Fibroblast of peridontal ligament (primary cell): ENCODE results near the gene FAT2.

ENCODE experiments used
- DNase-seq: peaks from one replicate; pipeline ENCODE4 v3.0.0-alpha.2; 2010; ENCODE audit errors: extremely low read depth

The FAT2 gene, protein sequence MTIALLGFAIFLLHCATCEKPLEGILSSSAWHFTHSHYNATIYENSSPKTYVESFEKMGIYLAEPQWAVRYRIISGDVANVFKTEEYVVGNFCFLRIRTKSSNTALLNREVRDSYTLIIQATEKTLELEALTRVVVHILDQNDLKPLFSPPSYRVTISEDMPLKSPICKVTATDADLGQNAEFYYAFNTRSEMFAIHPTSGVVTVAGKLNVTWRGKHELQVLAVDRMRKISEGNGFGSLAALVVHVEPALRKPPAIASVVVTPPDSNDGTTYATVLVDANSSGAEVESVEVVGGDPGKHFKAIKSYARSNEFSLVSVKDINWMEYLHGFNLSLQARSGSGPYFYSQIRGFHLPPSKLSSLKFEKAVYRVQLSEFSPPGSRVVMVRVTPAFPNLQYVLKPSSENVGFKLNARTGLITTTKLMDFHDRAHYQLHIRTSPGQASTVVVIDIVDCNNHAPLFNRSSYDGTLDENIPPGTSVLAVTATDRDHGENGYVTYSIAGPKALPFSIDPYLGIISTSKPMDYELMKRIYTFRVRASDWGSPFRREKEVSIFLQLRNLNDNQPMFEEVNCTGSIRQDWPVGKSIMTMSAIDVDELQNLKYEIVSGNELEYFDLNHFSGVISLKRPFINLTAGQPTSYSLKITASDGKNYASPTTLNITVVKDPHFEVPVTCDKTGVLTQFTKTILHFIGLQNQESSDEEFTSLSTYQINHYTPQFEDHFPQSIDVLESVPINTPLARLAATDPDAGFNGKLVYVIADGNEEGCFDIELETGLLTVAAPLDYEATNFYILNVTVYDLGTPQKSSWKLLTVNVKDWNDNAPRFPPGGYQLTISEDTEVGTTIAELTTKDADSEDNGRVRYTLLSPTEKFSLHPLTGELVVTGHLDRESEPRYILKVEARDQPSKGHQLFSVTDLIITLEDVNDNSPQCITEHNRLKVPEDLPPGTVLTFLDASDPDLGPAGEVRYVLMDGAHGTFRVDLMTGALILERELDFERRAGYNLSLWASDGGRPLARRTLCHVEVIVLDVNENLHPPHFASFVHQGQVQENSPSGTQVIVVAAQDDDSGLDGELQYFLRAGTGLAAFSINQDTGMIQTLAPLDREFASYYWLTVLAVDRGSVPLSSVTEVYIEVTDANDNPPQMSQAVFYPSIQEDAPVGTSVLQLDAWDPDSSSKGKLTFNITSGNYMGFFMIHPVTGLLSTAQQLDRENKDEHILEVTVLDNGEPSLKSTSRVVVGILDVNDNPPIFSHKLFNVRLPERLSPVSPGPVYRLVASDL (N-terminal part only)

DNA sequence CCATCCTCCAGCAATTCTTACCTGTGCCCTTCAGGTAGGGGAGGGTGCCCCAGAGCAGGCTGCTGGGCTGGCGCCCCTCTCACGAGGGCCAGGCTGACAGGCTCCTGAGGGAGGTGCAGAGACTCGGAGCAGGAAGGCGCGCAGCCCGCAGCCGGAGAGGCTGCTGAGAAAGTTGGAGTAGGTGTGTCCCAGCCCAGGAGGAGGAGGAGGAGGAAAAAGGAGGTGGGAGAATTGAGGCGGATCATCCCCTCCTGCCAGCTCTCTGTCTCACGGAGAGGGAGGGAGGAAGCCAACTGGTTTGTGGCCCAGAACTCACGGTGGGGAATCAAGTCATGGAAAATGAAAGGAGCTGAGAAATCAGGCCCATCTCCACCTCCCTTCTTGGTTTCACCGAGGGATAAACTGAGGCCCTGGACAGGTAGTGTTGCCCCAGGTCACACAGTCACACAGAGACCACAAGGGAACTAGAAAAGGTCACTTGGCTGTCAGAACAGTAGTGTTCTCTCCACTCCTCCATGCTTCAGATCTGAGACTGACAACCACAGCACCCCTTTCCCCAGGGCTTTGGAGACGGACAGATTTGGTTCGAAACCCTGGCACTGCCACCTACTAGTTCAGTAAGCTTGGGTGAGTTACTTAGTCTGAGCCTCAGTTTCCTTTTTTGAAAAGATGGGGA lies at the start of gene FAT2:
TSS of gene FAT2 (minus strand) at position 188 of the 676 bp plus-strand sequence. CDS start 22,400 bp downstream, outside the sequence.
- no peak for DNase-seq

DNA sequence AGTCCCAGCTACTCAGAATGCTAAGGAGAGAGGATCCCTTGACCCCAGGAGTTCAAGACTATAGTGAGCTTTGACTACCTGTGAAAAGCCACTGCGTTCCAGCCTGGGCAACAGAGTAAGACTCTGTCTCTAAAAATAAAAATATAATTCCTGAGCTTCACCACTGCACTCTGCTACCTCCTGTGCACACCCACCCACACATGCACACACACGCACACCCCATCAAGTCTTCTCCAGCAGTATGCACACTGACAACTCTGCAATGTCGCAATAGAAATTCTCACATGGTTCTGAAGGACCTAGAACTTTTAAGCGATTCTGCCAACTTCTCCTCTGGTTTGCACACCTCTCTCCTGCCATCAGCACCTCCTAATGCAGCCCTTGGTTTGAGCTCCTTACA lies 47.5 kb upstream of the FAT2 start:
- DNase-seq = no peak

DNA sequence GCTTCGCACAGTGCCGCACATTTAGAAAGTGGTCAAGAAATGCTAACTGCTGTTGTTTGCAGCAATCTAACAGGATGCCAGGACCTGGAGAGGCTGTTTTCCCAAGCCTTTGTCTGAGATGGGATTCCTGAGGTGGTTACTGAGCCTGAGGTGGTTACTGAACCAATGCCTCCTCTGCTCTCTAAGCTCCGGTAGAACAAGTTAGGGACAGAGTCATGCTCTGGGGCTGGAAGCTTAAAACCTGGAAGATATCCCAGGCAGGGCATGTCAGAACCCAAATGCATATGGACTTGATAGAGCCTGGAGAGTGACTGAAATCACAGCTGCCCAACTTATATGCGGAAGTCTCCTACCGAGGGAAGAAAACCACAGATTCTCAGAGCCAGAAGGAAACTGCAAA lies 46.5 kb upstream of the FAT2 start:
- DNase-seq = peak; percentile 13

DNA sequence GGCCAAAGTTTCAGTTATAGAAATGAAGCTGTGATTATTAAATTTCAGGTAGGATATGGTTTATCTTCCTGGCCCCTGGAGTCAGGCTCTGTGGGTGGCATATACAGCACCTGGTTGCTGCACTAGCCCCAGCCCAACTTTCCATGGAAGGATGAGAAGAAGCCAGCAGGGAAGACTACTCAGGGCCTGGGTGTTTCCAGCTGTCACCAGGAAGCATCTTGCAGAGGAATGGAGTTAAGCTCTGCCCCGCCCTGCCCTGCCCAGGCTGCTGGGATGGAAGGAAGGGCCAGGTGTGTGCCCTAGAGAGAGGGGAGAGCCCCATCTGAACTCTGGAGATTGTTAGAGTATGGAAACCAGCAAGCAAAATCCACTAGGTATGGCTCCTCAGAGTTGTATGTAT lies 42.8 kb upstream of the FAT2 start:
- no peak for DNase-seq

DNA sequence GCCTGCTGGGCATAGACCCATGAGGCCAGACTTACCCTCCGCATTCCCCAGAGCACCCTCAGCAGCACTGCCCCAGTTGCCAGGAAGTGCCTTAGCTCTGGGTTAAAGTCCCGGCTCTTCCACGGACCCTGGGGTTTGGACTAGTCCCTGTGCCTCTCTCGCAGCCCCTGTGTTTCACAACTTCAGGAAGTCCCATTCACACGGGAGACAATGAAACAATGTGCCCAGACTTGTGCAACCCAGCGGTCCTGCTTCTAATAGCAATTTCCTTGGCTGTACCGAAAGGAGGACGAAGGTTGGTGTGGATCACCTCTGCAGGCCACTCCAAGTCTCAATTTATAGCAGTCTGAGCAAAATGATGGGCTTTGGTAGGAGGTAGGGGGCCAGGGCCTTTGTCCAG lies 41.8 kb upstream of the FAT2 start:
- no peak for DNase-seq

DNA sequence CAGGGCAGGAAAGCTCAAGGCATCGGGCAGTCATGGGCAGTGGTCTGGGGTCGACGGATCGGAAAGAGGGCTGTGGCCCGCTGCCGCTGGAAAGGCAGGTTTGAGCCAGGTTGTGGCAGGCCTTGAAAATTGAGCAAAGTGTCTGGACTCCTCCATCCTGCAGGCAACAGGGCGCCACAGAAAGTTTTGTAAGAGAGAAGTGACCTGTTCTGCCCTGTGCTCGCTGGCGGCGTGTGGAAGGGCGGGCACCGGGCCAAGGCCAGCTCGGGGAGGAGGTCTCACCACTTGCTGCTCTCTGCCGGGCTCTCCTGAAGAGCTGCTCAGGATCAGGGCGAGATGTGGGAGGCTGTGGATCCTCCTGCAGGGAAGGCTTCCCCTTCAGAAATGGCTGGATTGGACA lies 41.4 kb upstream of the FAT2 start:
- DNase-seq = no peak

DNA sequence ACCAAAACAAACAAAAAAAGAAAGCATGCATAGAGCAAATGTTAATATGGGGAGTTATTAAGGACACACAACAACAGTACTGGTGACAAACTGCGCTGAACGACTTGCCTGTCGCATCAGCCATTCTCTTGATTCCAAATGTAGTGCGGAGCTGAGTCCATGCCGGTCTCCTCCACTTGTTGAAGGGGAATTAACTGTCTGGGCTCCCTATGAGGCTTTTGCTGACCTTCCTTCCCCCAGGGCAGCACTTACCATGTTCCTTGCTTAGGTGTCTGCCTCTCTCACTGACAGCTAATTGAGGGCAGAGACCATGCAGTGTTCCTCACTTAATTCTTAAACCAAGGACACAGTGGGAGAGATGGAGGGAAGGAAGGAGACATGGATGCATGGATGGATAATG lies 40.8 kb upstream of the FAT2 start:
- no peak for DNase-seq

DNA sequence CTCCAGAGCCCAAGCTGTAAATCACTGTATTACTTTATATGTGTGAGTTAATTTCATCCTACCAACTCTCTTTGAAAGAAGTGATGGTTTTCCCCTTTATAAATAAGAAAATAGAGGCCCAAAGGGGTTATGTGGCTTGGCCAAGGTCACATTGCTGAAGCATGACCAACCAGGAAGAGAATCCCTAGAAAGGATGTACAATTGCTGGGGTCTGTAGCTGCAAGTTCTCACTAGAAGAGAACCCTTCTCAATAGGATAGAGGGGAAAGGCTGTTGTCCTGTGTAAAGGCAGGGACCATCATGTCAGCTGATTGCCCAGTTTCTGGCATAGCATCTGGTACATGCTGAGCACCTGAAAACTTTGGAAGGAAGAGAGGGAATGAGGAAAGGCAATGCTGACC lies 39.0 kb upstream of the FAT2 start:
- no peak for DNase-seq

DNA sequence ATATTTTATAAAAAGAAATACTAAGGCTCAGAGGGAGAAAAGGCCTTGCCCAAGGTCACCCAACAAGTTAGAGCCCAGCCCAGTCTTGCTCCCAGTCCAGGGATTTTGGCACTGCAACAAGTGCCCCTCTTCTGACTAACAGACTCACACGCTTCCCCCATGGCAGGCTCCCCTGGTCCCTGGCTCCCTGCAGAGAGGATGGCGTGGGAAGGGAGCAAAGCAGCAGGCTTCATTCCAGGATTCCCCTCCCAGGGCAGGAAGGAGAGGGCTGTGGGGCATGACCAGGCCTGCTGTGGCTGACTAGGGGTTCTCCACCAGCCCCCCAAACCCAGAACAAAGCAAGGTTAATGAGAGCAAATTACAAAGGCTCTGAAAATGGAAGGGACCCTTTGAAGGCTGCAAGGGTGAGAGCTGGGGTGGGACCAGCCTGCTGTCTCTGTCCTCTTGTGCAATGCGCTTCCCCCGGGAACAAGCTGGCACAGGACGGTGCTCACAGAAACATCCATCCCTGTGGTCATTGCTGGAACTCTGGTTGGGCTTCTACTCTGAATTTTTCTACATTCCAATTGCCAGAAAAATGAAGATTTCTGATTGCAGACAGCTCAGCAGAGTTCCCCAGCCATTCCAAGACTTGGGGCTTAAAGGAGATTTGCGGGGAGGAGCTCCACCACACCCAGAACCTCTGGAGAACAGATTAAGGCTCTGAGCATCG lies 37.1 kb upstream of the FAT2 start:
- peak; percentile 74 for DNase-seq

DNA sequence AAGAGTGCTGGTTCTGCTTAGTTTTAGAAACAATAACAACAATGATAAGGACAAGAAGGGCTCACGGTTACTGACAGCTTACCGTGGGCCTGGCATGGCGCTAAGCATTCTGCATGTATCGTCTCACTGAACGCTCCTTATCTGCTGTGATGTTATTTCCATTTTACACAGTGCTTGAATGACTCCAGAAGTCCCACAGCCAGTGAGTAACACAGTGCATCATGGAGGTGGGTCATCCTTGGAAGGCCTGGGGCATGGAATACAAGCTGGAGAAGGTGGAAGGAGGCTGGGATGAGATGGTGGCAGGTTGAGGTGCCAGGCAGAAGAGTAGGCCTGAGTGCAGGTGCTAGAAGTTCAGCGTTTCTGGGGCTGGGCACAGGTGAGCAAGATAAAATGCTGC lies 36.5 kb upstream of the FAT2 start:
- DNase-seq = no peak

DNA sequence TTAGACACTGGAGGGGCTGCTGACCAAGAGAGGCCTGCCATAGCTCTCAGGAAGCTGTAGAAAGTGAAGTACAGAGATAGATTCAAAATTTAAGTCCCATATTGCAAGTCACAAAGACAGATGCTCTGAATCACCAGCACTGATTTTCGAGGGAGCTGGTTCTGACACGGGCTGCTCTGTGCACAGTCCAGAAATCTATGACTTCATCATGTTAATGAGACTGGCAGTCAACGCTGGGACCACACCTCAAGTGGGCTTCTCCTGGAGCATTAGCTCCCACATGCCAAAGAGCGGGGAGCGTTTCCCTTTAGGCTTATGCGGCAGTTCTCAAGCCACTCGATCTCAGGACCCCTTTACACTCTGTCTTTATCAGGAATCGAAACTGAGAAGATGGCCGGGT lies 34.2 kb upstream of the FAT2 start:
- DNase-seq = no peak

DNA sequence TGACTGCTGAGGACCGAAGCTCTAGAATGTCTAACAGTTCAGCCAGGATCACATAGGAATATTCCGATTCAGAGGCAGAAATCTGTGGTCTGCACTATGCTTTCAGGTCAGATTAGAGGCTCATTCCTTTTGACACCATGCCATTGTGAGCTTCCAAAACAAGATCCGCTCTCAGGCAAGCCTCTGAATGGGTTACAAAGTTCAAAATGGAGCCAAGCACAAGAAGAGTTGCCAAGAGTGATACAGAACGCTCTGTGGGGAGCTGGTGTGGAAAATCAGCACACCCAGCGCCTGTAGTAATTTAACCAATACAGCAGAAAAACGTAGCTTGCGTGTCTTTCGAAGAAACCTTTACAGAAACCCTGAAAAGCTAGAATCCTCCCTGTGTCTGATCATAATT lies 33.3 kb upstream of the FAT2 start:
- DNase-seq = peak; percentile 37

DNA sequence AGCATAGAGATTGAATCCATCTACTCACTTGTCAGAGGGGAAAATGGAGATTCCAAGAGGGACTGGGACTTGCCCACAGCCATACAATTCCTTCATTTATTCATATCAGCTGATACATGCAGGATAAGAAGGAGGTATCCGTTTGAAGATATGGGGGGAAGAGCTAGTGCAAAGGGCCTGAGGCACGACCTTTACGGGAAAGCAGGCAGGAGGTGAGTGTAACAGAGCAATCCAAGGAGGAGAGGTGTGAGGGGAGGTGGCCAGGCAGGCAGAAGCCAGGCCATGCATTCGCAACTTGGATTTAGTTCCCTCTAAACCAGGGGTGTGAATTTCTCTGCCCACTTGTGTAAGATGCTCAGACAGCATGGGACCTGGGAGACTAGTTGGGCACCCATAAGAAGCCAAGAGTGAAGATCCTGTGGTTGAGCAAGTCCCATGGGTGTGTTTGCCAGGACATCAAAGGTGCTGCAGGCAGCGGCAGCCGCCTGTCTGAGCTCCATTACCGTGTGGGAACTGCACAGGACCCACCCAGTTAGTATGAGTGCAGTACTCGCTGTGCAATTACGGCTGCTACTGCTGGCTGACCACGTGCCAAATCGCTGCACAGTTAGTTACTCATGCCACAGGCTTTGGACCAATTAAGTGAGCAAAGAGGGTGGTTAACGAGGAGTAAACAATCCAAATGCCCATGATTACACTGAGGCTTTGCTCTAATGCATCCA lies 31.4 kb upstream of the FAT2 start:
- DNase-seq = peak; percentile 27

DNA sequence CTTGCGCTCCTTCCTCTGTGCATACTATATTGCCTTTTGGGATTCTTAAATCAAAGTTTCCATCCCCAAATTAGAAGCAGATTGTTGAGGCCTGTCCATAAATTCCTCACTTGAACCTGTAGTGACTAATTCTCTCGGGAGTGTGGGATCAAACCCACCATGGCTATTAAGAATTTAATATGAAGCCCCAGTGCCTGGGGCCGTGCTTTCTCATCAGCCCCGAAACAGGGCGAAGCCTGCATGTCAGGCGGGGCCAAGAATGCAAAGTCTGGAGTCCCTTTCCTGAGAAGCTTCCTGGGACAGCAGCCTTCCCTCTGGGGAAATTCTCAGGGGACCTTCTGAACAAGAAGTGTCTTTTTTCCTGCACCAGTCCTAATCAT lies 29.3 kb upstream of the FAT2 start:
- DNase-seq = no peak

DNA sequence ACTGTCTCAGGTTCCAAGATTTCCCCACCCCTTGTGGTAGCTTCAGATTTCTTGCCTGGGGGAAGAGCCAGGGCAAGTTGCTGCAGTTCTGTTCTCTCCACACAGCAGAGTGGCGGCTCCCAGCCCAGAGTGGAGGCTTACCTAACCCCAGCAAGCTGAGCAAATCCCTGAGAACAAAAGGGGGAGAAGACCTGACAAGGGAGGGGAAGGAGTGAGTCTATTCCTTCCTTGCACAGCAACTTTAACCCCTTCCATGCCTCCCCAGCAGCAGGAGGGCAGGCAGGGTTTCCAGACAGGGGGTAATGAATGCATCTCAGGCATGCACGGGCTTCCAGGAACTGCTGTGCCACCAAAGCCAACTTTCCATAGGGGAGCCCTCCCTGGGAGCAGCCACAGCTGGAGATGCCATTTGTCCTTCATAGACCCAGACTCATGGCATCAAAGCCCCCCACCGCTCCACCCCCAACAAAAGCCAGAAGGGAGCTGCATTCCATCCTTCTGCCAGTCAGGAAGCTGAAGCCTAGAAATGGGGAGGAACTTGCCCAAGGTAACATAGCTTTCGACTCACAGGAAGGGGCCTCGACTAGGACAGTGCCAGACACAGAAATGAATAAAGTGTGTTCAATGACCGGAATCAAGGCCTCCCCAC lies 28.8 kb upstream of the FAT2 start:
- DNase-seq = no peak

DNA sequence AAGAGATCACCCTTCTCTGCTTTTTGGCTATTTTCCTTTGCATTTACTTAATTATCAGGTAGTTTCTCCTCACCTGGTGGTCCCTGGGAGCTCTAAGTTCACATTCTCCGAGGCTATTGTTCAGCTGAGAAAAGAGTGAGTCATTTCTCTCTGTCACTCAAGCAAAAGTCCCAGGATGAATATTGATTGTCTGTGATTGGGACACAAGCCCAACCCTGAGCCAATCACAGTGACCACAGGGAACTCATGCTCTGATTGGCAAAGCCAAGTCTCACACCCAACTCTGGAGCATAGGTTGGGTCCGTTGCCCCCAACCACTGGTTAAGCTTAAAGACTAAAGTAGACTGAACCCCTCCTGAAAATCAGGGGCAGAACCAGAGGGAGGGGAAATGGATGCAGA lies 27.8 kb upstream of the FAT2 start:
- DNase-seq = no peak

DNA sequence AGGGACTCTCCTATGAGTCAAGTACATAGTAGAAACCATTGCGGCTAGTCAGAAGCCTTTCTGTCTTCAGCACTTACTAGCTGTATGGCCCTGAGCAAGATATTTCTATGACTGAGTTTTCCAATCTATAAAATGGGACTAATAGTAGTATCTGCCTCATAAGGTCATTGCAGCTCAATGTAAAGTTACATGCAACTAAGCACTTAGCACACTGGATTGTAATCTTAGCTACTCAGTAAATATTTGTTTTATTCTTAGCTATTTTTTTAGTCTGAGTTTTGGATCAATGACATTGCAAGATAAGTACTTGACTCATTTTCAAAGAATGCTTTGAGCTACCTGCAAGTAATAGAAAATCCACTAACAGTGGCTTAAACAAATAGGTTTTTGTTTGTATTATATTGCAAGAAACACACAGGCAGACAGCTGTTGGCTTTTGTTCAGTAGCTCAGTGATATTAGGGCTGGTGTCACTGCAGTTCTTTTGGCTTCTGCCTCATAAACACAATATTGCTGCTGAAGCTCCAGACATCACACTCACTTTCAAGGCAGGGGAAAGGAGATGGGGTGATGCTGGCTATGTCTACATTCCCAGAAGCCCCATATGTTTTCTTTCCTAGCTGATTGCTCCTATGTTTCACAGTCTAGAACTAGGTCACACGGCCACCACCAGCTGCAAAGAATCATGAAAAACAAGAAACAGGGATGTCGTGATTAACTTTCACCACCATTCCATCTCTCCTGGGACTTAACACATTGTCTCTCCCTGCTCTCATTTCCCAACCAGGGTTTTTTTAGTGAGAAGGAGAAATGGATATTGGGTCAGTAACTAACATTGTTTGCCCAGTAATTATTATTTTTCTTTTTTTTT lies 26.9 kb upstream of the FAT2 start:
- no peak for DNase-seq

DNA sequence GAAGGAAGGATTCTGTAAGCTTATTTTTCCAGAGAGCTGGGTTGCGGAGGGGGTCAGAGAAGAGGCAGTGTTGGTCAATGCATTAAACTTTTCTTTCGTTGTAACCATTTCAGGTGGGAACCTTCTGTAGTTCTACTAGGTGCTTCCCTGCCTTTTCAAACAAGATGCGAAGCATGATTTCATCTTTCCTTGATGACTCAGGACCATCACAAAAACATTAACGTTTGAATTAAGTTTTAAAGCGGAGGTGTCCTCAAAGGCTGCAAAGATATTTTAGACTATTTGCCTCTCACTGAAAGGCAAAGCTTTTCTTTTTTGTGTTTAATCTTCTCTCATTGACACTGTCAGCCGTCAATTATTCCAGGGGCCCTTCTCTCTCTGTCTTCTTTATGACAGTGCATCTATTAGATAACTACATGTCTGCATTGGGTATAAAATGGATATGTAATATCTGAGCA lies 26.3 kb upstream of the FAT2 start:
- DNase-seq = no peak

DNA sequence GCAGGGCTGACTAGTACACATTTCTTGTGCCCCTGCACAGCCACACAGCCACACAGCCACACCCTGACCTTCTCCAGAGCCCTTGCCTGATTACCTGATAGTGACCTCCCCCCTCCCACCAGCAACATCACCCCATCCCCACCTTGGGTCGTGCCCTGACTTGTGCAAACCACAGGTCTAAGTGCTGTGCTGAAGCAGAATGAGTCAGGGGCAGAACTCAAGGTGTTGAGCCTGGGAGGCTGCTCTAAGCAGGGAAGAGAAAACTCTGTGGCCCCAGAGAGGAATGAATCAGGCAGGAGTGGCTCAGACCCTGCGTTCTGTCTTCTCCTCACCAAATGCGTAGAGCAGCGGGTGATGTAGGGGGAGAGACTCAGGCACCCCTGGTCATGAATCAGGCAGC lies 24.3 kb upstream of the FAT2 start:
- DNase-seq = no peak
